SJSA1 (cell line): ENCODE results near the gene IKZF2. TPM values are rescaled to one million over a fixed set of nuclear protein-coding genes. Genes with fewer than 3 reads are reported as not detected.
"Not testable (repeated sequence)": the region's sequence is repeated elsewhere in the genome, so short reads cannot be mapped to it uniquely, and the experiment has no call there.

Source experiments
- DNase-seq, 2 experiments: peaks; one replicate each; pipeline ENCODE4 v3.0.0-alpha.2; 2015 to 2020; ENCODE audit warnings: low spot score in 2 of 2, low read depth in 1 of 2
- H3K27ac ChIP-seq: fragments of 250-450 bp; sonication (Bioruptor Pico); 2 replicates; pipeline ENCODE4 v1.5.1; 2020; ENCODE audit warnings: mild to moderate bottlenecking, moderate library complexity
- H3K27me3 ChIP-seq: fragments of 250-450 bp; sonication (Bioruptor Pico); replicated peaks from 2 replicates; pipeline ENCODE4 v1.5.1; 2020; ENCODE audit warnings: mild to moderate bottlenecking, moderate library complexity
- H3K36me3 ChIP-seq: fragments of 250-450 bp; sonication (Bioruptor Pico); 2 replicates; pipeline ENCODE4 v1.5.1; 2020; ENCODE audit warnings: mild to moderate bottlenecking
- H3K4me1 ChIP-seq: fragments of 250-450 bp; sonication (Bioruptor Pico); replicated peaks from 2 replicates; pipeline ENCODE4 v1.6.1; 2021; ENCODE audit warnings: mild to moderate bottlenecking
- H3K4me3 ChIP-seq: fragments of 250-450 bp; sonication (Bioruptor Pico); 2 replicates; pipeline ENCODE4 v1.5.1; 2020; ENCODE audit warnings: mild to moderate bottlenecking
- H3K9me3 ChIP-seq: fragments of 250-450 bp; sonication (Bioruptor Pico); replicated peaks from 2 replicates; pipeline ENCODE4 v1.5.1; 2020; ENCODE audit warnings: mild to moderate bottlenecking
- total RNA-seq: library from RNA; depleted of rRNA; stranded (reverse); fragments of >200 nt; shearing (Covaris generic); gene quantifications from 2 replicates; pipeline ENCODE4 v1.2.3, GENCODE V29; 2014

The IKZF2 gene
- total RNA-seq, 1 experiment from 2014 or later: 6.5 TPM

DNA sequence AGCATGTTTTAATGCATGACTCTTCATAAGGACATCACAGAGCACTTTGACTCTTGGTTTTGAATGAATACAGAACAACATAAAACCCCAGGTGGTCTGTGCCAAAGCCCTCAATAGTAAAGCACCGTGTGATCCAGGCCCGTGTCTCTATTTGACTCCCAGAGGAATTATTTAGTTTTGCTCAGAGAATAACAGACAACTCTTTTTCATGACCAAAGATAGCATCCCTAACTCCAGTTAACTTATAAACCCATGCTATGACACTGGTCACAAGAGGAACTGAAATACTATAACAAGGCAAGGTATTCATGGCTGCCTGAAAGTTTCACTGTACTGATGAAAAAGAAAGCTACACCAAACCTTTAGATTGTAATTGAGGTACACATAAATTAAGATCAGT lies 128.4 kb downstream of the IKZF2 start:
- Histone ChIP-seq H3K36me3 (no peaks in the 10 kb centered on the region), H3K4me1 (peaks cover 16% of the 10 kb centered on the region), H3K27ac (no peak overlapping the region), H3K9me3 (no peaks in the 10 kb centered on the region), H3K27me3 (no peaks in the 10 kb centered on the region), H3K4me3 (no peak overlapping the region)
- no peak for DNase-seq

DNA sequence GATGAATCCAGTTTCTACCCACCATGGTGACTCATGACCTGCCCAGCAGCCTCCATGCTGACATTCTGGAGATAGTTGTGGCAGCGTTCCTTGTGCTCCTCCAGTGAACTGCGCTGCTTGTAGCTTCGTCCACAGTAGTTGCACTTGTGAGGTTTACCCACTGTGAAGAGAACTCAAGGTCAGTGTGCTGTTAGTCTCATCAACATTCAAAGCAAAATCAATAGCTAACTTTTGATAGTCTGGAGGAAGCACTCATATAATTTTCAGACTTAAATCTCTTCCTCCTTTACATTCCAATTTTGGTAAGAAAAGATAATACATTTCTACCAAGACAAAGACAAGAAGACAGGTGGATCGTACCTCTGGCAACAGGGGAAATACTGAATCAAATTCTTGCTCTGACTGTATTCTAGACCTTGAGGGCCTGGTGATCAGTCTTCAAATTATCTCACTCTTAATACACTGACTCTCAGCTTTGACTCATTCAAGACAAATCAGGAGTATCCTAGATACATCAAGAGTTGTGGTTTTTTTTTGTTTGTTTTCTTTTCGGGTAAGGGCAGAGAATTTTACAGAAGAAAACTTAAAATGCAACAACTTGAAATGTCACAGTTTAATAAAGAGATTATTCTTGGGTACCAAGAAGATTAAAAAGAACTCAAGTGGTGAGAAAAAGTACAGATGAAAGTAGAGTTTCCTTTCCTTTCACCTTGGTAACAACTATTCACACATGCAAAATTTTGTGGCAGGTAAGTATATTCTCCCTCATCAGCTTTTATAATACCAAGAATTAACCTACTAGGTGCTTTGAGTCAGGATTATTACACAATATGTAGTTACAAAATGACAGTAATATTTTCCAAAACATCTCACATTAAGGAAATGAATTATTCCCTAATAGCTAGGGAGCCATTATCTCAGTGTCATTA lies 129.2 kb downstream of the IKZF2 start:
- H3K36me3 ChIP-seq: no peaks in the 10 kb centered on the region
- H3K27me3 ChIP-seq: no peaks in the 10 kb centered on the region
- DNase-seq: peak; percentile 47
- H3K4me1 ChIP-seq: peaks cover 16% of the 10 kb centered on the region
- H3K9me3 ChIP-seq: no peaks in the 10 kb centered on the region
- H3K4me3 ChIP-seq: no peak overlapping the region
- peak overlapping the region; percentile 18; the same call in 1 of the 2 replicates for H3K27ac ChIP-seq

DNA sequence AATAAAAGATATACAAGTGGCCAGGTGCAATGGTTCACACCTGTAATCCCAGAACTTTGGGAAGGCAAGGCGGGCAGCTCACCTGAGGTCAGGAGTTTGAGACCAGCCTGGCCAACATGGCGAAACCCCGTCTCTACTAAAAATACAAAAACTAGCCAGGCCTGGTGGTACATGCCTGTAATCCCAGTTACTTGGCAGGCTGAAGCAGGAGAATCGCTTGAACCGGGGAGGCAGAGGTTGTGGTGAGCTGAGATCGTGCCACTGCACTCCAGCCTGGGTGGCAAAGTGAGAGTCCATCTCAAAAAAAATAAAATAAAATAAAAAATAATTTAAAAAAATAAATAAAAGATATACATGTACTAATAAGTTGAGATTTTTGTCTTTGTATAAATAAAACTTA lies 130.5 kb downstream of the IKZF2 start:
- H3K9me3 ChIP-seq, H3K4me3 ChIP-seq, H3K27ac ChIP-seq, H3K36me3 ChIP-seq, DNase-seq, H3K27me3 ChIP-seq: not testable (repeated sequence)
- H3K4me1 ChIP-seq: peaks cover 16% of the 10 kb centered on the region

DNA sequence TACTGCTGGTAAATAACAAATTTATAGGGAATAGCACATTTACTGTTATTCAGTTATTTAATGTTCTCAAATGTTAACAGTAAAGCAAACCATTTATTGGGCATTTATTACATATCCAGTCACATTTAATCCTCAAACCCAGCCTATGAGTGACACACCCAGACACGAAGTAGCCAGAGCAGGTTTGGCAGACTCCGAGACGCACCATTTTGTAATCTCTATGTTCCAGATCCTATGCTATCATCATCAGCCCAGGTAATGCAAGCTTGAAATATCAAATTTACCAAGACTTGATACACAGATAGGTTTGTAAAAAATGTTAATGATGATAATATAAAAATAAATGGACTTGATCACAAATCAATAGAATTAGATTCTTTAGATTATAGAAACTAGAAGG lies 131.1 kb downstream of the IKZF2 start:
- no peak overlapping the region for H3K27ac ChIP-seq
- H3K4me1 ChIP-seq: peaks cover 16% of the 10 kb centered on the region
- no peak for DNase-seq
- no peak overlapping the region for H3K4me3 ChIP-seq
- H3K27me3 ChIP-seq: no peaks in the 10 kb centered on the region
- H3K9me3 ChIP-seq: no peaks in the 10 kb centered on the region
- H3K36me3 ChIP-seq: no peaks in the 10 kb centered on the region

DNA sequence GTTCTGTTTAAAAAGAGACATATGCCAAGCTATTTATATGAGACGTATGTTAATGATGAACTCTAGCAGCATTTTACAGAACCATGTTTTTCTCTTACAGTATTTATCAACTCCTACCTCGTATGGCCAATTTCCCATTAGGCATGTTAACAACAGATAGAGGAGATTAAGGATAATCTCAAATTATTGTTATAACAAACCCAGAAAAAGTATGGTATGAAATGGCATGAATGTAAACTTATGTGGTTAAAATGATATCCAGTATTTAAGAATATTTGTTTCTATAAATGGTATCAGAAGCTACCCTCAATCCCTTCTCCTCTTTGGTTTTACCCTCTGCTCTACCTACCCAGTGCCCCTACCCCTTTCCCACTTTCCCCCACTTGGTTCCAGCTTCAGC lies 132.0 kb downstream of the IKZF2 start:
- Histone ChIP-seq H3K4me1 (peaks cover 16% of the 10 kb centered on the region), H3K27me3 (no peaks in the 10 kb centered on the region), H3K36me3 (no peaks in the 10 kb centered on the region), H3K9me3 (no peaks in the 10 kb centered on the region), H3K4me3 (no peak overlapping the region), H3K27ac (no peak overlapping the region)
- no peak for DNase-seq

DNA sequence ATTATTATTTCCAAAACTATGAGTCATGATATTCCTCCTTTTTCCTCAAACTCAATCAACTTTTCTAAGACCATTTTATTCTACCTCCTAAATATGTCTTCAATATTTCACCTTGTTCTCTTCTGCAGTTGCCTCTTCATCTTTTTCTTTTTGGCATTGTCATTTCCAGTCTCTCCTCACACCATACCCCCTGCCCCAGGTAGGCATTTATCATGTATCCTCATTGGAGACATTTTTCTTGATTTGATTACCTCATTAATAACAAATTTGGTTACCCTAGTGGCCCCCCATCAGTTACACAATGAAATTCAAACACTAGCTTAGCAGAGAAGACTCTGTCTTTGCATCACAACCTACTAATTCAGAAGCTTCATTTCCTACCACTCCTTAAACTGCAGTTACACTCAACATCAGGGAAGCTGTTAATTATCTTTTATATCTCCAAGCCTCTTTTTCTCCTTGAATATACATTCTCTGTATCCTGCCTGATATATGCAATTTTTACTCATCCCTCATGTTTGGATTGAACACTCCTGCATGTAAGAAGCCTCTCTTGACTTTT lies 133.0 kb downstream of the IKZF2 start:
- no peaks in the 10 kb centered on the region for H3K36me3 ChIP-seq
- peaks cover 16% of the 10 kb centered on the region for H3K4me1 ChIP-seq
- H3K27me3 ChIP-seq: no peaks in the 10 kb centered on the region
- H3K4me3 ChIP-seq: no peak overlapping the region
- no peak for DNase-seq
- no peak overlapping the region for H3K27ac ChIP-seq
- H3K9me3 ChIP-seq: no peaks in the 10 kb centered on the region

DNA sequence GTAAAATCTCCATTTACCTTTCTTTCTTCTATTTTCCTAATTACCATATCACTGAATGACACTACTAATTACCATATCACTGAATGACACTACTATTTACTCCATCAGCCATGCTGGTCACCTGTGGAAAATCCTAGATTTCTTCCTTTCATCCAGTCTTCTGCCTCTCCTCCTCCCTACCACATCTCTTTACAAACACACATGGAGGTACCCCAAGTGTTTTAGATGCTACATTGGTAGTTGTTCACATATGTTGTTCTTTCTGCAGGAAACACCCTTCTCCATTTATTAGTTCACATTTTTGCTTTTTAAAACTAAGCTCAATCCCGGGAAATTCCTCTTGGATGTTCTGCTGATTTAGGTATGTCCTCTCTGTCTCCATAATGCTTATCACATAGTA lies 134.0 kb downstream of the IKZF2 start:
- Histone ChIP-seq H3K27ac (no peak overlapping the region), H3K27me3 (no peaks in the 10 kb centered on the region), H3K9me3 (no peaks in the 10 kb centered on the region), H3K4me3 (no peak overlapping the region), H3K4me1 (peaks cover 11% of the 10 kb centered on the region), H3K36me3 (no peaks in the 10 kb centered on the region)
- no peak for DNase-seq

DNA sequence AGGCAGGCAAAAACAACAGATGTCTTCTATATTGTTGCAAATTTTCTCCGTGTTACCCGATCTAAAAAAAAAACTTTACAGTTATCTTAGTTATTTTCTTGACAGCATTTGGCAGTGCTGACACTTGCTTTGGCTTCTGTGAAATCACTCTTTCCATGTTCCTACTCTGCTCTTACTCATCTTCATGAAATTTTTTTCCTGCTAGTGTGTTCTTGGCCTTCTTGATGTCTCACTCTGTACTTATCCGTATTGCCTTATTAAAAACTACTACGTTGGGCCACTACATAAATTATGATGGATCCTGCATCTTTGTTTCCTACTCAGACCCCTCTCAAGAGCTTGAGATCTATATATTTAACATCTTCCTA lies 134.4 kb downstream of the IKZF2 start:
- Histone ChIP-seq H3K27me3 (no peaks in the 10 kb centered on the region), H3K9me3 (no peaks in the 10 kb centered on the region), H3K4me1 (peaks cover 6% of the 10 kb centered on the region), H3K36me3 (no peaks in the 10 kb centered on the region), H3K27ac (no peak overlapping the region), H3K4me3 (no peak overlapping the region)
- DNase-seq: no peak

DNA sequence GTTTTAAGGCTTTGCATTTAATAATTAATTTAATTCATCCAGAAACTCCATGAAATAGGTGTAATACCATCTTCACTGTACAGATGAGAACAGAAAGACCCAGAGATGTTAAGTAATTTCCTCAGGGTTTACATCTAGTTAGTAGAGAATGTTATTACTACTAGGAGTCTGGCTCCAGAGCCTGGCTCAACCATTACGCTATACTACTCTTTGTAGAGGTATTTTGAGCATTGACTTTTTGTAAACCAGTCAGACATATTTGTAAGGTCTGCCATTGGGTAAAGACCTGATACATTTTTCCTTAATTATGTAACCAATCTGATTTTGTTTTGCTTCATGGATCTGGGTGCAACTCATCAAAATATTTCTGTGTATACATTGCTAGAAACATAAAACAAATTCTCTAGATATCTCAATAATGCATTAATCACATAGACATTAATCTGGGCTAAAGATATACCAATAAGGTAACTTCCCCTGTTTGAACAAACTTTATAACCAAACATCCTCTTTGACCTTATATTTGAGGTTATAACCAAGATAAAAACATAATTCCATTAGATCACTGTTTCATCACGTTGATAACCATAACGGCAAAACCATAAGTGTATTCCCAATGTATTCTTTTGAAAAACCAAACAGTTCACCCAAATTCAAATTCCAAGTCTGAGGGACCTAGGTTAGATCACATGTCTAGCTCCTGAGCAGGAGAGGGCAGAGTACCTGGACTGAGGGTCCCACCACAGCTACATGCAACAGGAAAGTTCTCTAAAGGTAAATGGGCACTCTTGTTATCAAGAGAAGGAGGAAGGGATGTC lies 135.0 kb downstream of the IKZF2 start:
- Histone ChIP-seq H3K4me3 (no peak overlapping the region), H3K27ac (no peak overlapping the region), H3K9me3 (no peaks in the 10 kb centered on the region), H3K4me1 (peaks cover under 1% of the 10 kb centered on the region; the same call in 1 of the 2 replicates), H3K36me3 (no peaks in the 10 kb centered on the region), H3K27me3 (no peaks in the 10 kb centered on the region)
- no peak for DNase-seq

DNA sequence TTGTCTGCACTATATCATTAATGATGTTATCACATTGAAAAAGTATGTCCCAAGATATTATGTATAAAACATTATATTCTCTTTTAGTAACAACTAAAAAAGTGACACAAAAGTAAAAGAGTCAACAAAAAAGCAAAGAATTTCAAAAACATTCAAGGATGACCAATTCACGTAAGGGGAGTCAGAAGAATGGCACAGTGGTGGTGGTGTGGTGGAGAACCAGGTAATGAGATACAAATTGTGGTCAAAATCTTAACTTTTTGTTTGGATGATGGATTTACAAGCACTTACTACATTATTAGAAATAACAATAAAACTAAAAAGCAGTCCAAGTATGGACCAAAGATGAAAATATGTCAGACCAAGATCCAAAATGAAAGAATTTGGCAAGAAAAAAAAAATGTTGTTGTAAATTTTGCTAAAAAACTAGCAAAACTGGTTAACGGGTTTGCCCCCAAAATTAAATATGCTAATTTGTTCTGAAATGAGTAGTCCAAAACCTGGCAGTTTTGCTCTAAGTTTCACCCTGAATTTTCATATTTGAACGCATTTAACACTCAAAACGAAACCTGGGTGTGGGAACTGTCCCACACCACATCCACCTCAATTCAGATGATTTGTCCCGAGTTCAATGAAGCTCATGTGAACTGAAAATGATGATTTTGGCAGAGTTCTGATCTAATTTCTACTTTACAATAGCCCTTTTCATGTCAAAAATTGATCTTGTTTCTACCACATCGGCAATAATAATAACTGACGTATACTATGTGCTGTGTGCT lies 135.8 kb downstream of the IKZF2 start:
- H3K36me3 ChIP-seq: no peaks in the 10 kb centered on the region
- H3K27ac ChIP-seq: no peak overlapping the region
- no peaks in the 10 kb centered on the region for H3K27me3 ChIP-seq
- H3K4me1 ChIP-seq: no peaks in the 10 kb centered on the region
- no peak for DNase-seq
- no peaks in the 10 kb centered on the region for H3K9me3 ChIP-seq
- no peak overlapping the region for H3K4me3 ChIP-seq

DNA sequence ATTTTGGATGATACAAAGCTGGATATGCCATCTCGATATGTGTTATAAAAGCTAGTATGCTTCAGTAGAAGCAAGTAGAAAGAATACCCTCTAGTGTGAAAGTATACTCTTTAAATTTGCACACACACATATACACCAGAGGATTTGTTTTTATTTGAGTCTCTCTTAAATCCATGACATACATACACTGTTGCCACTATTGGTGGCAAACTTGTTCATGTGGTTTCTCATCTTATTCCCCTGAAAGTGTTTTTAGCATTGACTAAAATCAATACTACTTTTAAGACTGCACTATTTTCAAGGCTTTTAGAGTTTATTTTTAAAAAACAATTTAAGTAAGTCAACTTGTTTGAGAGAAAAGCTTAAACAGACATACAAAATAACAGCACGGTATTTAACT lies 137.4 kb downstream of the IKZF2 start:
- no peak overlapping the region for H3K27ac ChIP-seq
- H3K4me3 ChIP-seq: no peak overlapping the region
- H3K4me1 ChIP-seq: no peaks in the 10 kb centered on the region
- H3K27me3 ChIP-seq: no peaks in the 10 kb centered on the region
- no peaks in the 10 kb centered on the region for H3K9me3 ChIP-seq
- no peak for DNase-seq
- H3K36me3 ChIP-seq: no peaks in the 10 kb centered on the region

DNA sequence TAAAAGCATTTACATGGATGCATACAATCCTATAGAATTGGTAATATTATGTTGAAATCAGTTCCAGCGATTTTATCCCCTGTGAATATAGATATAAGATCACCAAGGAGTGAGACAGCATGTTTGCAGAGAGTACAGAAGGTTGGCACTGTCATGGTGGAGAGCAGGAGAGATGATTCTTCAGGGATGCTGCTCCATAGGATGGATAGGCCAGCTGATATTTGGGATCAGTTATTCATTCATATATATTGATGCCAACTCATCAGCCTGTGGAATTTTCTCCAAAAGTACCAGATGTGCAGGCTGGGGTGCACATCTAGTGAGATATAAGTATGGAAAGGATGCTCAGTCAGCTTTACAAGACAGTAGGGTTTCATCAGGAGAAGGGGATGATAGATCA lies 139.9 kb downstream of the IKZF2 start:
- Histone ChIP-seq H3K4me3 (no peak overlapping the region), H3K27me3 (no peaks in the 10 kb centered on the region), H3K9me3 (no peaks in the 10 kb centered on the region), H3K4me1 (no peaks in the 10 kb centered on the region), H3K36me3 (no peaks in the 10 kb centered on the region), H3K27ac (no peak overlapping the region)
- DNase-seq: no peak

DNA sequence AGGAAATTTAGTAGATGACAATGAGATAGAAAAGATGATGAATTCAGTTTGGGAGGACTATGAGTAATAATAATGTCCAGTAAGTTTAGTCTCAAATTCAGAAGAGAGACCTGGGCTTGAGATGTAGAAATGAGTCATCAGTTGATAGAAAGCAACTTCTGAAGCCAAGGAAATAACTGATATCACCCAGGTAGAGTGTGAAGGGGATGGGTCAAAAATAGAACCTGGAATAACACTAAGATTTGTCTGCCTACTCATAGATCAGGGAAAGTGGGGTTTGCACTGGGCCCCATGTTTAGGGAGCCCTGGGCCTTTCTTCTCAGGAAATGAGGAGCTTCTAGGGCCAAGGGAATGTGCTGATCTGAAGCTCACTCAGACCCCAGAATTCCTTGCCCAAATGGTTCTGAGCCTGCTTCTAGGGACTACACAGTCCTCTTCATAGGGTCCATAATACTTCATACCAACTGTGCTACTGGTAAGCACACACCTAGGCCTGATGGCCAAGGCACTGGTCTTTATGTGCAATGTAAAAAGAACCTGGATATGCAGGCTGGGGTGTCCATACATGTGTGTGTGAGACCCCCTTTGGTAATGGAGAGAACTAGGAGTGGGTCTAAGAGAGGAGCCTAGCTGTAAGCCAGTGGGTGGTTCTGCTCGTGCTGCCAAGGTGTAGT lies 141.2 kb downstream of the IKZF2 start:
- Histone ChIP-seq H3K4me3 (no peak overlapping the region), H3K27ac (no peak overlapping the region), H3K27me3 (no peaks in the 10 kb centered on the region), H3K9me3 (no peaks in the 10 kb centered on the region), H3K36me3 (no peaks in the 10 kb centered on the region), H3K4me1 (no peaks in the 10 kb centered on the region)
- no peak for DNase-seq
